GM12801 (cell line): ENCODE measurements around the gene AKAP12.

Source experiments
- TF ChIP-seq, protein P1 (sequence below): IDR thresholded peaks from one replicate; pipeline ENCODE4 v1.5.1; 2011; ENCODE audit warnings: control low read depth; ENCODE audit not compliant: insufficient read length; ENCODE audit errors: extremely low read depth

Gene AKAP12

GRCh38 chr6:151372164-151372563 lies 132.4 kb downstream of the AKAP12 start:
- TF ChIP-seq, protein P1, sequence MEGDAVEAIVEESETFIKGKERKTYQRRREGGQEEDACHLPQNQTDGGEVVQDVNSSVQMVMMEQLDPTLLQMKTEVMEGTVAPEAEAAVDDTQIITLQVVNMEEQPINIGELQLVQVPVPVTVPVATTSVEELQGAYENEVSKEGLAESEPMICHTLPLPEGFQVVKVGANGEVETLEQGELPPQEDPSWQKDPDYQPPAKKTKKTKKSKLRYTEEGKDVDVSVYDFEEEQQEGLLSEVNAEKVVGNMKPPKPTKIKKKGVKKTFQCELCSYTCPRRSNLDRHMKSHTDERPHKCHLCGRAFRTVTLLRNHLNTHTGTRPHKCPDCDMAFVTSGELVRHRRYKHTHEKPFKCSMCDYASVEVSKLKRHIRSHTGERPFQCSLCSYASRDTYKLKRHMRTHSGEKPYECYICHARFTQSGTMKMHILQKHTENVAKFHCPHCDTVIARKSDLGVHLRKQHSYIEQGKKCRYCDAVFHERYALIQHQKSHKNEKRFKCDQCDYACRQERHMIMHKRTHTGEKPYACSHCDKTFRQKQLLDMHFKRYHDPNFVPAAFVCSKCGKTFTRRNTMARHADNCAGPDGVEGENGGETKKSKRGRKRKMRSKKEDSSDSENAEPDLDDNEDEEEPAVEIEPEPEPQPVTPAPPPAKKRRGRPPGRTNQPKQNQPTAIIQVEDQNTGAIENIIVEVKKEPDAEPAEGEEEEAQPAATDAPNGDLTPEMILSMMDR: no peak

DNA sequence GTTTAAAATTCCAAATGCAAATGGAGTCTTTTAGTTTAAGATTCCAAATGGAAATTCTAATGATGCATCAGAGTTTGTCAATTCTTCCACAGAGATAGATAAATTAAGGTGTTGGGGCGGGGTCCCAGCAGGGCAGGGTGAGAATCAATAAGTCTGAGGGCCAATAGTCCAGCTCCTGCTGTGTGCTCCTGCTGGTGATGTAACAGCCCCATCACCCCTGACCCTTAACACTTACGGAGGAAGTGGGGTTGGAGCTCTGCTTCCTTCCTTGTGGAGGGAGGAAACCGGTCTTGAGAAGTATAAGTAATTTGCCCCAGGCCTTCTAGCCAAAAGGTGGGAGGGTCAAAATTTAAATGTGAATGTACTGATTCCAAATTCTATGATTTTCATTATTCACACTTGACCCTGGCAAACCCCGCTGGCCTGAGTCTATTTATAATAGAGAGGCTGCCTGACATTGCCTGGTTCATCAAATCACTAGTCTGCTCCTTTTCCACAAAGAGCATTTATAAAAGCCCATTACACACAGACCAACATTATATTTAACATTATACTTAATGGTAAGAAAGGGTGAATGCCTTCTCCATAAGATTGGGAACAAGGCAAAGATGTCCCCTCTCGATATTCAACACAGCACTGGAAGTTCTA lies 134.4 kb downstream of the AKAP12 start:
- TF ChIP-seq, protein P1: no peak

DNA sequence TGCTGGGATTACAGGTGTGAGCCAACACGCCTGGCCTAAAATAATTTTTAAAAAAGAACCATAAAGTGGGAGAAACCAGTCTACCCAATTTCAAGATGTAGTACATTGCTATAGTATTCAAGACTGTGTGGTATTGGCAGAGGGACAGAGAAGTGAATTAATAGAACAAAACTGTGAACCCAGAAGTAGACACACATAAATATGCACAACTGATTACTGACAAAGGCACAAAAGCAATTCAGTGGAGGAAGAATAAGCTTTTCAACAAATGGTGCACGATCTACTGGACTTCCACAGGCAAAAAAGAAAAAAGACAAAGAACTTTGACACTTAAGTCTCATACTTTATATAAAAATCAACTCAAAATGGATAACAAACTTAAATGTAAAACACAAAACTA lies 136.1 kb downstream of the AKAP12 start:
- TF ChIP-seq, protein P1: no peak

DNA sequence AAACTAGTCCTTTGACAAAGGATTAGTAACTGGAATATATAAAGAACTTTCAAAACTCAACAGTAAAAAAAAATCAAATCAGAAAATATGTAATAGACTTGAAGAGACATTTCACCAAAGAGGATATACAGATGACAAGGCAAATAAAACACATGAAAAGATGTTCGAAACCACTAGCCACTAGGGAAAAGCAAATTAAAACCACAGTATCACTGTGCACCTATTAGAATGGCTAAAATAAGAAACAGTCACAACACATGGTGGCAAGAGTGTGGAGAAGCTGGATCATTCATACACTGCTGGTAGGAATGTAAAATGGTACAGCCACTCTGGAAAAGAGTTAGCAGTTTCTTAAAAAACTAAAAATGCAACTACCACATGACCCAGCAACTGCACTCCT lies 136.7 kb downstream of the AKAP12 start:
- TF ChIP-seq, protein P1: no peak

- TF ChIP-seq, protein P1: no peak
Measured at GRCh38 chr6:151377095-151377494, 137.3 kb downstream of the AKAP12 start.

DNA sequence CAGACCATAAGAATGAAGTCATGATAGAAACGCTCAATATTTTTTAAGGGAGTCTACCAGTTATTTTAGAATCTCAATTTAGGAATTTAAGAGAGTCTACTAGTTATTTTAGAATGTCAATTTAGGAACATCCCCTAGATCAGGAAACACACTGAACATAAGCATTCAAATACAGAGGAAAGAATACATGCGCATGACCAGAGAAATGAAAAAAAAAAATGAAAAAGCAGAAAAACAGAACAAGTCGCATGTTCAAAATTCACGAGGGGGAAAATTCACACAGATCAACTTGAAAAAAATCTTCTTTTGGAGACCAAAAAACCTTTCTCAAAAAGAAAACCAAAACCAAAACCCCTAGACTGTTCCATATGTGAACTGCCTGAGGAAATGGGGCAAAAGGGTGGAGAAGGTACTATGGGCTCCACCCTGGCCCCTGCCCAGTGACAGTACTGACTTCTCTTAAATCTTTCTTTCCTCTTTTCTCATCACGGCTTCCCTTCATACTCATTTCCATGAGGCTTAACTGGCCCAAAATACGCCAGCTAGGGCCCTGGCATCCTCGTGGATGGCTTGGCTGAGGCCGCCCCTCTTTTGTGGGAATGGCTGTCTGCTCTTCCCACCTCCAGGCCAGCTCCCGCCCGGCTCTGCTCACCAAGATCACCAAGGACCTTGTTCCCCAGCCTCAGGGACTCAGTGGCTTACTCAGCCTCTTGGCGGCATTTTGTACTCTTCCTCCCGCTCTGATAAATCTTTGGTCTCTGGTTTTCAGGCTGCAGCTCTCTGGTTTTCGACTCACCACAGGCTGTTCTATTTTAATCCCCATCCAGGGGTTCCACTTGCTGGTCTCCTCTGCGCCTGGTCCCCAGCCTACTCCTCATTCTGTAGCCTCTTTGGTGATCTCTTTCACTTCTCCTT lies 140.4 kb downstream of the AKAP12 start:
- TF ChIP-seq, protein P1: no peak

DNA sequence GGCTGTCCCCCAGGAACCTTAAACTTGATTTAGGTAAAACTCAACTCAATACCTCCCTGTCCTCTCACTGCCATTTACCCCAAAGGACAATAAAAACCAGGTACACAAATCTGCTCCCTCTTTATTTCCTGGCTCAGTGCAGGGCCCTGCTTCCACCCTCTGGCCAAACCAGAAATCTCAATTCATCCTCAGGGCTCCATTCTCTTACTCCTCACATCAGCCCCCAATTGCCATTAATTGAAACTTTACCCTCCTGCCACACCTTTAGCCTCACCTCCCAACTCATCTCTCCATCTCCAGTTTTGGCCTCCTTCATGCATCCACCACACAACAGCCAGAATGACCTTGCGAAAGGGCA lies 141.1 kb downstream of the AKAP12 start:
- TF ChIP-seq, protein P1: no peak
